Measurements from ENCODE around the gene R3HCC1L. TPM values are rescaled to one million over a fixed set of nuclear protein-coding genes. Genes with fewer than 3 reads are reported as not detected.

R3HCC1L gene
- total RNA-seq, 4 donors from 2014 or later = 9.0 to 11.6 (median 9.9) TPM

- TF ChIP-seq POLR2A (IDR thresholded peaks at IDR 0.05; ENCODE audit: low read depth) (no peak), CTCF (IDR thresholded peaks at IDR 0.05) (no peak), POLR2AphosphoS5 (IDR thresholded peaks at IDR 0.05) (no peak), EP300 (IDR thresholded peaks at IDR 0.05) (no peak)
- no peak overlapping the region for H3K27ac ChIP-seq (replicated peaks in 1 of 4)
- no peak overlapping the region for H3K4me3 ChIP-seq
- DNase-seq (ENCODE audit: extremely low spot score) = peak; percentile 91
- no peaks in the 10 kb centered on the region for H3K9me3 ChIP-seq
- H3K4me1 ChIP-seq = peaks cover 12 to 58% (median 47%) of the 10 kb centered on the region in 4 donors
- intact Hi-C loops (cut with DNase I) = loop anchor here (5.0 kb wide), 1 partner anchor 43 kb away; no protein-coding TSS in a partner anchor
- no peaks in the 10 kb centered on the region for H3K27me3 ChIP-seq
- H3K36me3 ChIP-seq = peaks cover 0 to 4% (median 2%) of the 10 kb centered on the region in 4 donors
- WGBS = 83% methylated on average over 11 of the region's 12 CpGs
These were observed 130.1 kb downstream of the R3HCC1L start for GRCh38 chr10:98264378-98265065.

GRCh38 chr10:98265403-98266378 is 131.2 kb downstream of the R3HCC1L start:
- TF ChIP-seq POLR2A (IDR thresholded peaks at IDR 0.05; ENCODE audit: low read depth) (no peak), POLR2AphosphoS5 (IDR thresholded peaks at IDR 0.05) (no peak), CTCF (IDR thresholded peaks at IDR 0.05) (no peak), EP300 (IDR thresholded peaks at IDR 0.05) (no peak)
- 78% methylated on average over 17 of the region's 17 CpGs for whole genome bisulfite sequencing
- Histone ChIP-seq H3K4me3 (no peak overlapping the region), H3K36me3 (peaks cover 0 to 4% (median 2%) of the 10 kb centered on the region in 4 donors), H3K27ac (replicated peaks in 1 of 4) (peak overlapping the region in 3 of 4 donors; percentile 89 to 90 (median 89)), H3K27me3 (no peaks in the 10 kb centered on the region), H3K4me1 (peaks cover 22 to 58% (median 51%) of the 10 kb centered on the region in 4 donors), H3K9me3 (no peaks in the 10 kb centered on the region)
- no peak for DNase-seq (ENCODE audit: extremely low spot score)
- intact Hi-C loops (cut with DNase I) = no loop called here

- H3K27ac ChIP-seq (replicated peaks in 1 of 4) = peak overlapping the region; percentile 89 to 90 (median 89)
- intact Hi-C loops (cut with DNase I) = no loop called here
- peaks cover 22 to 61% (median 50%) of the 10 kb centered on the region in 4 donors for H3K4me1 ChIP-seq
- H3K9me3 ChIP-seq = no peaks in the 10 kb centered on the region
- TF ChIP-seq POLR2A (IDR thresholded peaks at IDR 0.05; ENCODE audit: low read depth) (no peak), POLR2AphosphoS5 (IDR thresholded peaks at IDR 0.05) (no peak), EP300 (IDR thresholded peaks at IDR 0.05) (no peak), CTCF (IDR thresholded peaks at IDR 0.05) (no peak)
- no peaks in the 10 kb centered on the region for H3K27me3 ChIP-seq
- no peak for DNase-seq (ENCODE audit: extremely low spot score)
- H3K36me3 ChIP-seq = peaks cover 0 to 3% (median 0%) of the 10 kb centered on the region in 4 donors
- 93% methylated on average over 5 of the region's 5 CpGs for WGBS
- no peak overlapping the region for H3K4me3 ChIP-seq
These were observed 132.2 kb downstream of the R3HCC1L start for GRCh38 chr10:98266647-98267046.

GRCh38 chr10:98267069-98267893 is 132.8 kb downstream of the R3HCC1L start:
- 73% methylated on average over 21 of the region's 22 CpGs for WGBS
- no peak for DNase-seq (ENCODE audit: extremely low spot score)
- no peak for TF ChIP-seq EP300 (IDR thresholded peaks at IDR 0.05)
- no peak for TF ChIP-seq CTCF (IDR thresholded peaks at IDR 0.05)
- no peaks in the 10 kb centered on the region for H3K9me3 ChIP-seq
- intact Hi-C loops (cut with DNase I) = no loop called here
- peak overlapping the region; percentile 89 to 90 (median 89) for H3K27ac ChIP-seq (replicated peaks in 1 of 4)
- H3K4me1 ChIP-seq = peaks cover 22 to 61% (median 50%) of the 10 kb centered on the region in 4 donors
- peak overlapping the region; percentile 61 to 69 (median 62) for H3K4me3 ChIP-seq
- H3K27me3 ChIP-seq = no peaks in the 10 kb centered on the region
- H3K36me3 ChIP-seq = no peaks in the 10 kb centered on the region
